Bladder microvascular endothelial cell (primary cell): Measurements from ENCODE around the gene SMAD3. TPM values are rescaled to one million over a fixed set of nuclear protein-coding genes. Genes with fewer than 3 reads are reported as not detected.

Source experiments
- total RNA-seq: library from RNA; depleted of rRNA; stranded (reverse); fragments of >200 nt; gene quantifications from 2 replicates; pipeline ENCODE4 v1.2.3, GENCODE V29; 2014

Gene SMAD3
- 12.5 and 39.8 TPM in 2 replicates for total RNA-seq

DNA sequence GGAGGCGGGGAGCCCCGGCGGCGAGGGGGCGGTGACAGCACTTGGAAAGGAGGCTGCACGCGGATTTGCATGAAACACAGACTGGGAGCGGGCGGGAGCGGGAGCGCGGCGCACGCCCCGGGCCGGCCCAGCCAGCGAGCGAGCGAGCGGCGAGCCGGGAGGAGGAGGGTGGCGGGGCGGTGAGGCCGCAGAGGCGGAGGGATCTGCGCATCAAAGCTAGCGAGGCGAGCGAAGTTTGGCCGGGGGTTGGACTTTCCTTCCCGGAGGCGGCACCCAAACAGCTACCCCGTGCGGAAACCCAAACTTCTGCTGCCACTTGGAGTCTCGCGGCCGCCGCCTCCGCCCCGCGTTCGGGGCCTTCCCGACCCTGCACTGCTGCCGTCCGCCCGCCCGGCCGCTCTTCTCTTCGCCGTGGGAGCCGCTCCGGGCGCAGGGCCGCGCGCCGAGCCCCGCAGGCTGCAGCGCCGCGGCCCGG is at the start of gene SMAD3:
Gene SMAD3 (plus strand): TSS at position 72 of the 475 bp plus-strand sequence. CDS start 553 bp downstream, outside the sequence.

Other genes starting within 250 kb of the SMAD3 start
- 28.2 and 57.2 TPM in 2 replicates for gene AAGAB, start 189.1 kb downstream of the SMAD3 start, total RNA-seq
- gene IQCH, start 189.2 kb downstream of the SMAD3 start, total RNA-seq, result 0.65 and 2.5 TPM in 2 replicates